Thoracic aorta (tissue), 2 donors: Measurements from ENCODE around the gene NCKAP5. TPM values are rescaled to one million over a fixed set of nuclear protein-coding genes. Genes with fewer than 3 reads are reported as not detected.

Experiments used
- ATAC-seq: fragments of 150-250 bp; one replicate; pipeline ENCODE4 v1.8.0; 2017; ENCODE audit warnings: low read depth; ENCODE audit not compliant: insufficient number of reproducible peaks, low FRiP score
- DNase-seq: peaks from one replicate; pipeline ENCODE4 v3.0.0-alpha.2; 2020; ENCODE audit warnings: low spot score
- H3K27ac ChIP-seq, 2 donors: fragments of 200-600 bp; sonication (generic); 1 replicate in 1 of 2; 2 replicates in 1 of 2; pipeline ENCODE4 v1.5.1; 2016; ENCODE audit warnings: mild to moderate bottlenecking in 2 of 2, moderate library complexity in 2 of 2
- H3K27me3 ChIP-seq: fragments of 200-600 bp; sonication (generic); replicated peaks from 2 replicates; pipeline ENCODE4 v1.6.0; 2016; ENCODE audit warnings: mild to moderate bottlenecking; ENCODE audit not compliant: insufficient read depth
- H3K36me3 ChIP-seq: fragments of 200-600 bp; sonication (generic); one replicate; pipeline ENCODE4 v1.5.1; 2016
- H3K4me1 ChIP-seq, 2 donors: fragments of 200-600 bp; sonication (generic); 1 replicate in 1 of 2; 2 replicates in 1 of 2; pipeline versions ENCODE4 v1.5.1 to v1.6.0; 2016; ENCODE audit warnings: low read depth in 2 of 2, mild to moderate bottlenecking in 1 of 2; ENCODE audit not compliant: control insufficient read depth in 1 of 2
- H3K4me3 ChIP-seq: fragments of 200-600 bp; sonication (generic); 2 replicates; pipeline ENCODE4 v1.5.1; 2016; ENCODE audit warnings: mild to moderate bottlenecking
- H3K9me3 ChIP-seq: fragments of 200-600 bp; sonication (generic); 2 replicates; pipeline ENCODE4 v1.5.1; 2016
- CTCF ChIP-seq: fragments of 200-600 bp; sonication (generic); IDR thresholded peaks from one replicate; pipeline ENCODE4 v1.5.1; 2019; ENCODE audit warnings: antibody characterized with exemption
- total RNA-seq, 2 donors: library from RNA; depleted of rRNA; stranded (reverse); fragments of >200 nt; gene quantifications; one replicate each; pipeline versions ENCODE4 v1.1.0 to v1.2.3, GENCODE V29; 2016

NCKAP5 gene
- total RNA-seq, 2 donors from 2014 or later = 1.2 to 1.9 TPM

GRCh38 chr2:132980304-132980703, 588.0 kb downstream of the NCKAP5 start:
- H3K4me3 ChIP-seq = no peak overlapping the region
- H3K36me3 ChIP-seq = no peaks in the 10 kb centered on the region
- H3K27ac ChIP-seq = no peak overlapping the region
- DNase-seq (no peak), ATAC-seq (no peak)
- H3K4me1 ChIP-seq = no peaks in the 10 kb centered on the region
- TF ChIP-seq CTCF = no peak
- H3K9me3 ChIP-seq = no peaks in the 10 kb centered on the region
- no peaks in the 10 kb centered on the region for H3K27me3 ChIP-seq

- H3K4me3 ChIP-seq = no peak overlapping the region
- H3K4me1 ChIP-seq = no peaks in the 10 kb centered on the region
- H3K36me3 ChIP-seq = no peaks in the 10 kb centered on the region
- DNase-seq (no peak), ATAC-seq (no peak)
- no peak overlapping the region for H3K27ac ChIP-seq
- TF ChIP-seq CTCF = no peak
- no peaks in the 10 kb centered on the region for H3K27me3 ChIP-seq
- H3K9me3 ChIP-seq = no peaks in the 10 kb centered on the region
Measured at GRCh38 chr2:132979339-132980093, 588.7 kb downstream of the NCKAP5 start.

- Histone ChIP-seq H3K4me3 (no peak overlapping the region), H3K27me3 (no peaks in the 10 kb centered on the region), H3K9me3 (no peaks in the 10 kb centered on the region), H3K36me3 (no peaks in the 10 kb centered on the region), H3K27ac (no peak overlapping the region), H3K4me1 (no peaks in the 10 kb centered on the region)
- DNase-seq (no peak), ATAC-seq (no peak)
- TF ChIP-seq CTCF = no peak
Measured at GRCh38 chr2:132978840-132979239, 589.4 kb downstream of the NCKAP5 start.

GRCh38 chr2:132977812-132978529, 590.3 kb downstream of the NCKAP5 start:
- Histone ChIP-seq H3K27ac (no peak overlapping the region), H3K9me3 (no peaks in the 10 kb centered on the region), H3K36me3 (no peaks in the 10 kb centered on the region), H3K27me3 (no peaks in the 10 kb centered on the region), H3K4me3 (no peak overlapping the region), H3K4me1 (no peaks in the 10 kb centered on the region)
- no peak for DNase-seq
- TF ChIP-seq CTCF = no peak
- ATAC-seq = no peak

GRCh38 chr2:132975193-132976105, 592.8 kb downstream of the NCKAP5 start:
- no peak overlapping the region for H3K27ac ChIP-seq
- H3K4me3 ChIP-seq = no peak overlapping the region
- no peak for ATAC-seq
- no peaks in the 10 kb centered on the region for H3K9me3 ChIP-seq
- DNase-seq = no peak
- H3K4me1 ChIP-seq = no peaks in the 10 kb centered on the region
- H3K36me3 ChIP-seq = no peaks in the 10 kb centered on the region
- H3K27me3 ChIP-seq = no peaks in the 10 kb centered on the region
- no peak for TF ChIP-seq CTCF
